Neural cell (in vitro differentiated cells): ENCODE measurements around the gene MRPL21. TPM values are rescaled to one million over a fixed set of nuclear protein-coding genes. Genes with fewer than 3 reads are reported as not detected.

Experiments
- H2AFZ ChIP-seq: fragments of 200-600, 300-800 bp; sonication (generic), shearing (Covaris generic); 2 replicates; pipeline ENCODE4 v1.6.0; 2014; ENCODE audit warnings: low read depth, mild to moderate bottlenecking, antibody characterized with exemption, low read length, moderate library complexity
- H3F3A ChIP-seq: fragments of 200-600 bp; shearing (Covaris generic); 2 replicates; pipeline ENCODE4 v1.6.1; 2016; ENCODE audit warnings: mild to moderate bottlenecking, moderate library complexity, mixed read lengths, antibody characterized with exemption, low read length; ENCODE audit not compliant: insufficient read depth, poor library complexity, severe bottlenecking
- H3K27ac ChIP-seq: fragments of 200-600, 300-800 bp; sonication (generic), shearing (Covaris generic); 2 replicates; pipeline ENCODE4 v1.5.1; 2014; ENCODE audit warnings: mild to moderate bottlenecking, low read length, moderate library complexity
- H3K27me3 ChIP-seq: fragments of 300-800, 200-600 bp; sonication (generic), shearing (Covaris generic); 2 replicates; pipeline ENCODE4 v1.6.0; 2014; ENCODE audit warnings: mild to moderate bottlenecking, low read depth, low read length, moderate library complexity; ENCODE audit not compliant: insufficient read depth
- H3K36me3 ChIP-seq: fragments of 300-800, 200-600 bp; sonication (generic), shearing (Covaris generic); 2 replicates; pipeline ENCODE4 v1.5.1; 2014; ENCODE audit warnings: mild to moderate bottlenecking, antibody characterized with exemption, low read length, moderate library complexity; ENCODE audit not compliant: insufficient read depth
- H3K4me2 ChIP-seq: fragments of 300-800, 200-600 bp; sonication (generic), shearing (Covaris generic); 2 replicates; pipeline ENCODE4 v1.6.0; 2014; ENCODE audit warnings: mild to moderate bottlenecking, low read length
- H3K4me3 ChIP-seq: fragments of 300-800, 200-600 bp; sonication (generic), shearing (Covaris generic); 2 replicates; pipeline ENCODE4 v1.5.1; 2014; ENCODE audit warnings: mild to moderate bottlenecking, low read length, moderate library complexity
- H3K79me2 ChIP-seq: fragments of 200-600 bp; shearing (Covaris generic); replicated peaks from 2 replicates; pipeline ENCODE4 v1.6.0; 2014; ENCODE audit warnings: mild to moderate bottlenecking, low read length, moderate library complexity; ENCODE audit not compliant: insufficient read depth
- H3K9ac ChIP-seq: fragments of 300-800, 200-600 bp; sonication (generic), shearing (Covaris generic); 2 replicates; pipeline ENCODE4 v1.6.1; 2016; ENCODE audit warnings: mild to moderate bottlenecking, low read length, mixed read lengths
- H3K9me2 ChIP-seq: fragments of 200-600 bp; shearing (Covaris generic); 2 replicates; pipeline ENCODE4 v1.6.1; 2016; ENCODE audit warnings: mild to moderate bottlenecking, low read length, mixed read lengths; ENCODE audit not compliant: insufficient read depth
- H3K9me3 ChIP-seq: fragments of 200-600, 300-800 bp; sonication (generic), shearing (Covaris generic); 2 replicates; pipeline ENCODE4 v1.6.1; 2016; ENCODE audit warnings: mild to moderate bottlenecking, mixed run types, low read length, moderate library complexity, mixed read lengths
- H4K20me1 ChIP-seq: fragments of 200-600 bp; shearing (Covaris generic); 2 replicates; pipeline ENCODE4 v1.6.1; 2016; ENCODE audit warnings: mild to moderate bottlenecking, mixed run types; ENCODE audit not compliant: insufficient read depth
- EP300 ChIP-seq: fragments of 450-650 bp; conservative IDR thresholded peaks from 2 replicates; pipeline ENCODE4 v1.6.1; 2014; ENCODE audit warnings: antibody characterized with exemption, mild to moderate bottlenecking, moderate library complexity; ENCODE audit not compliant: poor library complexity, severe bottlenecking
- EZH2 ChIP-seq: fragments of 200-600, 300-800 bp; shearing (Covaris generic), sonication (generic); IDR thresholded peaks from 2 replicates; pipeline ENCODE4 v1.6.1; 2014; ENCODE audit warnings: antibody characterized with exemption, low read length, borderline replicate concordance, mild to moderate bottlenecking; ENCODE audit not compliant: insufficient read depth, poor library complexity, severe bottlenecking
- MXI1 ChIP-seq: fragments of 450-650 bp; conservative IDR thresholded peaks from 2 replicates; pipeline ENCODE4 v1.6.1; 2014; ENCODE audit warnings: antibody characterized with exemption, mild to moderate bottlenecking; ENCODE audit not compliant: poor library complexity, severe bottlenecking
- POLR2AphosphoS5 ChIP-seq: IDR thresholded peaks from 2 replicates; pipeline ENCODE4 v1.6.1; 2012
- RAD21 ChIP-seq: fragments of 450-650 bp; conservative IDR thresholded peaks from 2 replicates; pipeline ENCODE4 v1.6.1; 2014; ENCODE audit warnings: antibody characterized with exemption, mild to moderate bottlenecking, moderate library complexity
- SMC3 ChIP-seq: fragments of 450-650 bp; conservative IDR thresholded peaks from 2 replicates; pipeline ENCODE4 v1.6.1; 2014; ENCODE audit warnings: antibody characterized with exemption, mild to moderate bottlenecking, moderate library complexity; ENCODE audit not compliant: poor library complexity
- TAF1 ChIP-seq: IDR thresholded peaks from 2 replicates; pipeline ENCODE4 v1.6.1; 2012; ENCODE audit warnings: low read depth
- polyA plus RNA-seq: library from polyadenylated mRNA; depleted of rRNA; stranded (reverse); fragments of >200 nt; gene quantifications from 2 replicates; pipeline ENCODE4 v1.2.3, GENCODE V29; 2014
- TF ChIP-seq, protein P1 (sequence below): IDR thresholded peaks from 2 replicates; pipeline ENCODE4 v1.6.1; 2012; ENCODE audit warnings: borderline replicate concordance
- TF ChIP-seq, protein P2 (sequence below): fragments of 450-650 bp; IDR thresholded peaks from 2 replicates; pipeline ENCODE4 v1.5.1; 2014; ENCODE audit warnings: antibody characterized with exemption, mild to moderate bottlenecking, moderate library complexity; ENCODE audit not compliant: poor library complexity, severe bottlenecking

Gene MRPL21
- polyA plus RNA-seq, 1 donor from 2014 or later: 139 TPM

DNA sequence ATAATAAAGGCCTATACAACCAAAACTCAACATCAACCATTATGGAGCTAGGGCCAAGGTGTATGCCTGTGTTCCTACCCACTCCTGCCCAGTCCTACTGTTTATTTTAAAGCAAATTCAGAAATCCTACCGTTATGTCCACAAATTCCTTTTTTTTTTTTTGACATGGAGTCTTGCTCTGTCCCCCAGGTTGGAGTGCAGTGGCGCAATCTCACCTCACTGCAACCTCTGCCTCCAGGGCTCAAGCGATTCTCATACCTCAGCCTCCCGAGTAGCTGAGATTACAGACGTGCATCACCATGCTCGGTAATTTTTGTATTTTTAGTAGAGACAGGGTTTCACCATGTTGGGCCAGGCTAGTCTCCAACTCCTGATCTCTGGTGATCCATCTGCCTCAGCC is 58.8 kb downstream of the MRPL21 start:
- Histone ChIP-seq H3K27me3 (peaks cover 61% of the 10 kb centered on the region), H3K4me3 (no peak overlapping the region), H3K4me2 (no peak overlapping the region), H3K79me2 (no peaks in the 10 kb centered on the region), H3F3A (no peaks in the 10 kb centered on the region), H3K9me2 (no peaks in the 10 kb centered on the region), H3K27ac (no peak overlapping the region), H3K9ac (no peak overlapping the region), H3K36me3 (no peaks in the 10 kb centered on the region), H2AFZ (no peak overlapping the region), H4K20me1 (no peaks in the 10 kb centered on the region), H3K9me3 (no peaks in the 10 kb centered on the region)
- TF ChIP-seq, protein P1, sequence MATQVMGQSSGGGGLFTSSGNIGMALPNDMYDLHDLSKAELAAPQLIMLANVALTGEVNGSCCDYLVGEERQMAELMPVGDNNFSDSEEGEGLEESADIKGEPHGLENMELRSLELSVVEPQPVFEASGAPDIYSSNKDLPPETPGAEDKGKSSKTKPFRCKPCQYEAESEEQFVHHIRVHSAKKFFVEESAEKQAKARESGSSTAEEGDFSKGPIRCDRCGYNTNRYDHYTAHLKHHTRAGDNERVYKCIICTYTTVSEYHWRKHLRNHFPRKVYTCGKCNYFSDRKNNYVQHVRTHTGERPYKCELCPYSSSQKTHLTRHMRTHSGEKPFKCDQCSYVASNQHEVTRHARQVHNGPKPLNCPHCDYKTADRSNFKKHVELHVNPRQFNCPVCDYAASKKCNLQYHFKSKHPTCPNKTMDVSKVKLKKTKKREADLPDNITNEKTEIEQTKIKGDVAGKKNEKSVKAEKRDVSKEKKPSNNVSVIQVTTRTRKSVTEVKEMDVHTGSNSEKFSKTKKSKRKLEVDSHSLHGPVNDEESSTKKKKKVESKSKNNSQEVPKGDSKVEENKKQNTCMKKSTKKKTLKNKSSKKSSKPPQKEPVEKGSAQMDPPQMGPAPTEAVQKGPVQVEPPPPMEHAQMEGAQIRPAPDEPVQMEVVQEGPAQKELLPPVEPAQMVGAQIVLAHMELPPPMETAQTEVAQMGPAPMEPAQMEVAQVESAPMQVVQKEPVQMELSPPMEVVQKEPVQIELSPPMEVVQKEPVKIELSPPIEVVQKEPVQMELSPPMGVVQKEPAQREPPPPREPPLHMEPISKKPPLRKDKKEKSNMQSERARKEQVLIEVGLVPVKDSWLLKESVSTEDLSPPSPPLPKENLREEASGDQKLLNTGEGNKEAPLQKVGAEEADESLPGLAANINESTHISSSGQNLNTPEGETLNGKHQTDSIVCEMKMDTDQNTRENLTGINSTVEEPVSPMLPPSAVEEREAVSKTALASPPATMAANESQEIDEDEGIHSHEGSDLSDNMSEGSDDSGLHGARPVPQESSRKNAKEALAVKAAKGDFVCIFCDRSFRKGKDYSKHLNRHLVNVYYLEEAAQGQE: no peak
- TF ChIP-seq EZH2 (no peak), RAD21 (no peak), TAF1 (no peak), EP300 (no peak), SMC3 (no peak), MXI1 (no peak), POLR2AphosphoS5 (no peak)
- TF ChIP-seq, protein P2, sequence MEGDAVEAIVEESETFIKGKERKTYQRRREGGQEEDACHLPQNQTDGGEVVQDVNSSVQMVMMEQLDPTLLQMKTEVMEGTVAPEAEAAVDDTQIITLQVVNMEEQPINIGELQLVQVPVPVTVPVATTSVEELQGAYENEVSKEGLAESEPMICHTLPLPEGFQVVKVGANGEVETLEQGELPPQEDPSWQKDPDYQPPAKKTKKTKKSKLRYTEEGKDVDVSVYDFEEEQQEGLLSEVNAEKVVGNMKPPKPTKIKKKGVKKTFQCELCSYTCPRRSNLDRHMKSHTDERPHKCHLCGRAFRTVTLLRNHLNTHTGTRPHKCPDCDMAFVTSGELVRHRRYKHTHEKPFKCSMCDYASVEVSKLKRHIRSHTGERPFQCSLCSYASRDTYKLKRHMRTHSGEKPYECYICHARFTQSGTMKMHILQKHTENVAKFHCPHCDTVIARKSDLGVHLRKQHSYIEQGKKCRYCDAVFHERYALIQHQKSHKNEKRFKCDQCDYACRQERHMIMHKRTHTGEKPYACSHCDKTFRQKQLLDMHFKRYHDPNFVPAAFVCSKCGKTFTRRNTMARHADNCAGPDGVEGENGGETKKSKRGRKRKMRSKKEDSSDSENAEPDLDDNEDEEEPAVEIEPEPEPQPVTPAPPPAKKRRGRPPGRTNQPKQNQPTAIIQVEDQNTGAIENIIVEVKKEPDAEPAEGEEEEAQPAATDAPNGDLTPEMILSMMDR: no peak

DNA sequence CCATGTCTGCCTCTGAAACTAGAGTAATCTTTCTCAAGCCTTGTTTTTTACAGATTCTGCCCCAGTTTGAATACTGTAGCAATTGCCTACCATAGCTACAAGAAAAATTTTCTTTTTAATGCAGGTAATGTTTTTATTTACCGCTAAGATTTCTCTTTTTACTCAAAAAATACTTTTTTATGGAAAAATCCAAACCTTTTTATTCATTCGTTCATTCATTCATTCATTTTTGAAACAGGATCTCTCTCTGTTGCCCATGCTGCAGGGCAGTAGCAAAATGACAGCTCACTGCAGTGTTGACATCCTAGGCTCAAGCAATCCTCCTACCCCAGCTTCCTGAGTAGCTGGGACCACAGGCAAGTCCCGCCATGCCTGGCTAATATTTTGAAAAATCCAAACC is 59.3 kb downstream of the MRPL21 start:
- Histone ChIP-seq H3K27ac (no peak overlapping the region), H3K9me2 (no peaks in the 10 kb centered on the region), H2AFZ (no peak overlapping the region), H3K36me3 (no peaks in the 10 kb centered on the region), H3K79me2 (no peaks in the 10 kb centered on the region), H3K4me2 (no peak overlapping the region), H3F3A (no peaks in the 10 kb centered on the region), H3K9ac (no peak overlapping the region), H3K9me3 (no peaks in the 10 kb centered on the region), H3K4me3 (peak overlapping the region; percentile 60), H3K27me3 (peaks cover 65% of the 10 kb centered on the region), H4K20me1 (no peaks in the 10 kb centered on the region)
- TF ChIP-seq POLR2AphosphoS5 (no peak), EP300 (no peak), EZH2 (no peak)
- TF ChIP-seq, protein P1: no peak
